Measurements from ENCODE around the gene CIAO2B.

DNA sequence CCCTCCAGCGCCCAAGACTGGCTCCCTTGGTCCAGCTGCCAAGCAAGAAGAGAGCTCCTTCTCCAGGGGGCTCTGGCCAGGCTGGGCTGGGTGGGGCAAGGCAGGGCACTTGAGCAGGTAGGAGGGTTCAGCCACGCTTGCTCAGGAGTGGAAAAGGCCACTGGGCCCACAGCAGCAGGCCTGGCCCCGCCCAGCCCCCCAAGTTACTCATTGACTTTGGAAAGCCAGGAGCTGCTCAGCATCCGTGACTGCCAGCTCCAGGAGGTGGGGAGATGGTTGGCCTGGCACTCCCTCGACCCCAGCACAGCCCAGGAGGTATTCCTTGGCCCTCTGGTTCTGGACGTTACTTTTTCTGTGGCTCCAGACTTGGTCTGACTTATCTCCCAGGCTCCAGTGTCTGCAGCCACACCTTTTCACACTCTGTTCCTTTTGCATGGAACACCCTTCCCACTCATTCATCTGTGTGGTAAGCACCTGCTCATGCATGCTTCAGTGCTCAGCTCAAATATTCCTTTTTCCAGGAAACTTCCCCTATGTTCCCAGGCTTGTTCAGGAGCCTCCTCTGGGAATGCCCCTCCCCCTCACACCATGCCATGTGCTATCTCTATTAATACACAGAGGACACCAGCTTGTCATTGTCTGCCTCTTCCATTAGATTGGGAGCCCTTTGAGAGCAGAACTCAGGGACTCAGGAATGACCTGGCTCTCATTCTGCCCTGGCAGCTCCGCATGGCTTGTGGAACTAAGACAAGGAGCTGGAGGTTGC, 15.2 kb downstream of the CIAO2B start, which contains the start of gene CDH16:
- TF ChIP-seq CTCF (conservative IDR thresholded peaks at IDR 0.05; ENCODE audit: low read length) (no peak), EZH2phosphoT487 (IDR thresholded peaks at IDR 0.05; ENCODE audit: borderline replicate concordance) (no peak)
